Prostate gland (tissue), 2 donors: Measurements from ENCODE around the gene FAM149B1. TPM values are rescaled to one million over a fixed set of nuclear protein-coding genes. Genes with fewer than 3 reads are reported as not detected.
"Not testable (repeated sequence)": the region's sequence is repeated elsewhere in the genome, so short reads cannot be mapped to it uniquely, and the experiment has no call there.

Source experiments
- DNase-seq: peaks from one replicate; pipeline ENCODE4 v3.0.0-alpha.2; 2019; ENCODE audit warnings: low spot score
- H3K27ac ChIP-seq, 2 donors: fragments of 200-600 bp; sonication (generic); 2 replicates each; pipeline ENCODE4 v1.5.1; 2017 to 2019
- H3K27me3 ChIP-seq: fragments of 200-600 bp; sonication (generic); replicated peaks from 2 replicates; pipeline ENCODE4 v1.5.1; 2019; ENCODE audit not compliant: insufficient read depth
- H3K36me3 ChIP-seq, 2 donors: fragments of 200-600 bp; sonication (generic); 1 replicate in 1 of 2; 2 replicates in 1 of 2; pipeline versions ENCODE4 v1.5.1 to v1.8.1; 2017 to 2019
- H3K4me1 ChIP-seq: fragments of 200-600 bp; sonication (generic); replicated peaks from 2 replicates; pipeline ENCODE4 v1.5.1; 2019
- H3K4me3 ChIP-seq, 2 donors: fragments of 200-600 bp; sonication (generic); 2 replicates each; pipeline ENCODE4 v1.5.1; 2017 to 2019
- H3K9me3 ChIP-seq: fragments of 200-600 bp; sonication (generic); 2 replicates; pipeline ENCODE4 v1.5.1; 2017
- CTCF ChIP-seq, 4 experiments: fragments of 200-600 bp in 2 of 4; fragments of 450-650 bp in 2 of 4; sonication (generic) in 2 of 4; IDR thresholded peaks; 1 replicate in 3 of 4; 2 replicates in 1 of 4; pipeline ENCODE4 v1.5.1; 2016 to 2019; ENCODE audit warnings: antibody characterized with exemption in 4 of 4, mild to moderate bottlenecking in 2 of 4, moderate library complexity in 2 of 4
- POLR2A ChIP-seq: fragments of 450-650 bp; IDR thresholded peaks from one replicate; pipeline ENCODE4 v1.6.1; 2016; ENCODE audit warnings: antibody characterized with exemption, mild to moderate bottlenecking
- POLR2AphosphoS5 ChIP-seq: sonication (generic); formaldehyde crosslinking; IDR thresholded peaks from one replicate; pipeline ENCODE4 v1.6.1; 2017; ENCODE audit warnings: antibody characterized with exemption
- WGBS: methylation state at CpG from one replicate; pipeline ENCODE4 v1.1.5; 2018; 5-methylcytosine and 5-hydroxymethylcytosine counted together
- intact Hi-C: fragments of 100-400 bp; cut with DNase I; formaldehyde crosslinking; loops from one replicate; pipeline ENCODE4 v1.14.2; 2022
- total RNA-seq, 2 donors: library from RNA; depleted of rRNA; stranded (reverse); fragments of >200 nt; gene quantifications; one replicate each; pipeline ENCODE4 v1.1.0, GENCODE V29; 2016

FAM149B1 gene
- total RNA-seq, 2 donors from 2014 or later = 15.8 to 17.7 TPM

DNA sequence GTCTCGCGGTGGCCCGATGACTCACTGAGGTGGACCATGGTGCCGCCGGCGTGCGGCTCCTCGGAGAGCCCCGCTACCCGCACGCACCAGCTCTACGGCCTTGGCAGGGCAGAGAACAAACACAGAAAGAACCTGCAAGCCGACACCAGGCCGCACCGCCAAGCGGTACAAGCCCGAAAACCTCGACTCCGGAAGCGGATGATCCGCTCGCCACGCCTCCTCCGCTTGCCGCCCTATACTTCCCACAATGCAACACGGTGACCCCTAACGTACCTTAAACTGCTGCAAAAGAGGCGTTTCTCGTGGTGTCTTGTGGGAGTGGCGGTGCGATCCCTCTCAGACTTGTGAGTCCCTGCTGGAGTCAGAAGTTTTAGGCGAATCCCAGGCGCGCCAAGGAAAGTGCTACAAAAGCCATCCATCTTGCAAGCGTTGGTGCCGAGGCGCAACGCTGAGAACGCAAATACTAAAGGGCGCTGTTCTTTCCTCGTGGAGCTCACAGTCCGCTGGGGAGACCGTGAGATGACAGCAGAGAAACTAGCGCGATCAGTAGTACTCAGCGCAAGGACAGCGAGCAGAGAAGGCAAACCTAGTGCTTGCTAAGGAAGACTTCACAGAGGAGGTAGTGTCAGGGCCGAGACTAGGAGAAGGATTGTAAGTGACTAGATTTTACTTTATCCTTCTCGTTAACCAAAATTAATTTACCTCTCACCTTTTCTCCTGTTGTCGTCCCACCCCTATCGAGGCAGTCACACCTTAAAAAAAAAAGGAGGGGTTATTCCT is 84.7 kb downstream of the FAM149B1 start, which contains the start of gene MRPS16:
MRPS16 (minus strand) TSS at position 200 of the 780 bp plus-strand sequence; CDS start at position 38, 162 bp downstream.
- WGBS = under 1% methylated on average over 41 of the region's 51 CpGs
- H3K36me3 ChIP-seq = no peaks in the 10 kb centered on the region
- H3K27ac ChIP-seq = peak within 1 kb of the TSS; percentile 84 to 87
- H3K9me3 ChIP-seq = no peaks in the 10 kb centered on the region
- peak within 1 kb of the TSS; percentile 74 to 87 for H3K4me3 ChIP-seq
- intact Hi-C loops = loop anchor here (5.0 to 10.0 kb wide), 2 partner anchors 85 to 242 kb away; partner anchors contain the start of genes ECD, FAM149B1 and PPP3CB
- peak; percentile 95 for DNase-seq
- TF ChIP-seq CTCF (IDR thresholded peaks at IDR 0.05) (peak in 1 of 4 experiments; percentile 26), POLR2AphosphoS5 (peak; percentile 100), POLR2A (peak; percentile 76)
- peaks cover 9% of the 10 kb centered on the region for H3K4me1 ChIP-seq
- H3K27me3 ChIP-seq = no peaks in the 10 kb centered on the region

DNA sequence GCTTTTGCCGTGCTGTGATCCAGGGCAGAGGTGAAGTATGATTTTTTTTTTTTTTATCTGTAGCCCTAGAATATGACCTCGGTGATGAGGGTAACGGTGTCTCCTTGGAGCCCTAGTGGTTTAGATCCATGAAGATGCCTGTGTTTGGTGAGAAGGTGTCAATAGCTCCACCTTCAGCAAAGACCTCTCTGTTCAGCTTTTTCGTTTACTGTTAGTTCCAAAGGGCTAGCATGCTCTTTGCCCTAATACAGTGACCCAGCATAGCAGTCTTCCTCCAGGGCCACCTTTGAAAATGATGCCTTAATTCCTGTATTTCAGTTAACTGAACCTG is 85.3 kb downstream of the FAM149B1 start:
- intact Hi-C loops = loop anchor here (5.0 to 10.0 kb wide), 2 partner anchors 86 to 242 kb away; partner anchors contain the start of genes ECD, FAM149B1 and PPP3CB
- Histone ChIP-seq H3K9me3 (no peaks in the 10 kb centered on the region), H3K27me3 (no peaks in the 10 kb centered on the region), H3K4me1 (peaks cover 6% of the 10 kb centered on the region), H3K4me3 (peak overlapping the region; percentile 74 to 87), H3K36me3 (no peaks in the 10 kb centered on the region), H3K27ac (peak overlapping the region; percentile 84 to 87)
- 3% methylated on average over 4 of the region's 4 CpGs for WGBS
- DNase-seq = no peak
- TF ChIP-seq POLR2AphosphoS5 = no peak
- TF ChIP-seq CTCF (IDR thresholded peaks at IDR 0.05) = no peak
- TF ChIP-seq POLR2A = no peak

- DNase-seq, H3K4me1 ChIP-seq, H3K36me3 ChIP-seq, H3K27me3 ChIP-seq, H3K27ac ChIP-seq, H3K4me3 ChIP-seq, H3K9me3 ChIP-seq: not testable (repeated sequence)
- intact Hi-C loops = loop anchor here (10.0 kb wide), 1 partner anchor 236 kb away; the partner anchor contains the start of gene PPP3CB
- WGBS = 96% methylated on average over 10 of the region's 10 CpGs
Observed at GRCh38 chr10:73258612-73259011, 90.7 kb downstream of the FAM149B1 start.

DNA sequence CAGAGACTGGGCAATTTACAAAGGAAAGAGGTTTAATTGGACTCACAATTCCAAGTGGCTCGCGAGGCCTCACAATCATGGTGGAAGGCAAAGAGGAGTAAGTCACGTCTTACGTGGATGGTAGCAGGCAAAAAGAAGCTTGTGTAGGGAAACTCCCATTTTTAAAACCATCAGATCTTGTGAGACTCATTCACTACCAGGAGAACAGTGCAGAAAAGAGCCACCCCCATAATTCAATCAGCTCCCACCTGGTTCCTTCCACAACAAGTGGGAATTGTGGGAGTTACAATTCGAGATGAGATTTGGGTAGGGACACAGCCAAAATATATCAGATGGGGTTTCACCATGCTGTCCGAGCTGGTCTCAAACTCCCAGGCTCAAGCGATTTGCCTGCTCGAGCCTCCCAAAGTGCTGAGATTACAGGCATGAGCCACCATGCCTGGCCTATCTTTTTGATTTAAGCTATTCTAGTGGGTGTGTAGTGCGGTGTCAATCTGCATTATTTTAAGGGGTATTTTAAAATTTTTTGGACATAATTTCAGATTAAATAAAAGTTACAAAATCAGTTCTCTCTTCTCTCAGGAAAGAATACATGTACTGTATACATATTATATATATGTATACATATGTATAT is 93.6 kb downstream of the FAM149B1 start:
- no peaks in the 10 kb centered on the region for H3K4me1 ChIP-seq
- H3K27ac ChIP-seq = no peak overlapping the region
- no peaks in the 10 kb centered on the region for H3K9me3 ChIP-seq
- 89% methylated on average over 9 of the region's 9 CpGs for WGBS
- H3K4me3 ChIP-seq = no peak overlapping the region
- TF ChIP-seq POLR2AphosphoS5 (no peak), CTCF (IDR thresholded peaks at IDR 0.05) (no peak), POLR2A (no peak)
- intact Hi-C loops = no loop called here
- no peaks in the 10 kb centered on the region for H3K36me3 ChIP-seq
- H3K27me3 ChIP-seq = no peaks in the 10 kb centered on the region
- DNase-seq = no peak

GRCh38 chr10:73262105-73262730 is 94.3 kb downstream of the FAM149B1 start:
- Histone ChIP-seq H3K27me3 (no peaks in the 10 kb centered on the region), H3K4me3 (no peak overlapping the region), H3K36me3 (no peaks in the 10 kb centered on the region), H3K27ac (no peak overlapping the region), H3K9me3 (no peaks in the 10 kb centered on the region), H3K4me1 (no peaks in the 10 kb centered on the region)
- TF ChIP-seq CTCF (IDR thresholded peaks at IDR 0.05) = no peak
- no peak for TF ChIP-seq POLR2AphosphoS5
- no peak for TF ChIP-seq POLR2A
- WGBS = 61% methylated on average over 4 of the region's 4 CpGs
- intact Hi-C loops = no loop called here
- DNase-seq = no peak
